ENCODE results near the gene JAKMIP3. TPM values are rescaled to one million over a fixed set of nuclear protein-coding genes. Genes with fewer than 3 reads are reported as not detected.
A peak's percentile ranks its signal among the peaks of the same experiment; 100 is the strongest.

Gene JAKMIP3
- total RNA-seq, 1 donor from 2014 or later: 0.09 TPM

DNA sequence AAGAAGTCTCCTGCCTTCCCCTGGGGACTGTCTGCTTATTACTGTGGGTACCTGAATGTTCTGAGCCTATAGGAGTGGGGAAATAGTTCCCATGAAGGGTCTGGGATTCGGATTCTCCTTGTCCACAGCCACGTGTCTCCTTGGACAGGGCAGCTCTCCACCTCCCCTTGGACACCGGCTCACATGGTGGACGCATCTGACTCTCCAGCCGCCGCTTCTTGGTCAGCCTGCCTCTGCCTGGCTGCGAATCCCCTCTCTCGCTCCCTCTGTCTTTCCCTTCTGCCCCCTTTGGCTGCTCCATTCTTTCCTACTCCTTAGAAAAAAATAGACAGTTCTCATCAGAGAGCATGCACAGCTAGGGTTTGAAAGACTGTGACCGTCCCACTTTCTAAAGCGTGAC lies 46.9 kb downstream of the JAKMIP3 start:
- intact Hi-C loops (cut with micrococcal nuclease): no loop called here
- Mint-ChIP-seq H3K27me3 (no peaks in the 10 kb centered on the region), H3K27ac (no peak overlapping the region), H3K4me1 (no peaks in the 10 kb centered on the region), H3K9me3 (no peaks in the 10 kb centered on the region), H3K36me3 (ENCODE audit: low read depth) (no peaks in the 10 kb centered on the region), H3K4me3 (no peak overlapping the region)
- TF ChIP-seq, protein P1, sequence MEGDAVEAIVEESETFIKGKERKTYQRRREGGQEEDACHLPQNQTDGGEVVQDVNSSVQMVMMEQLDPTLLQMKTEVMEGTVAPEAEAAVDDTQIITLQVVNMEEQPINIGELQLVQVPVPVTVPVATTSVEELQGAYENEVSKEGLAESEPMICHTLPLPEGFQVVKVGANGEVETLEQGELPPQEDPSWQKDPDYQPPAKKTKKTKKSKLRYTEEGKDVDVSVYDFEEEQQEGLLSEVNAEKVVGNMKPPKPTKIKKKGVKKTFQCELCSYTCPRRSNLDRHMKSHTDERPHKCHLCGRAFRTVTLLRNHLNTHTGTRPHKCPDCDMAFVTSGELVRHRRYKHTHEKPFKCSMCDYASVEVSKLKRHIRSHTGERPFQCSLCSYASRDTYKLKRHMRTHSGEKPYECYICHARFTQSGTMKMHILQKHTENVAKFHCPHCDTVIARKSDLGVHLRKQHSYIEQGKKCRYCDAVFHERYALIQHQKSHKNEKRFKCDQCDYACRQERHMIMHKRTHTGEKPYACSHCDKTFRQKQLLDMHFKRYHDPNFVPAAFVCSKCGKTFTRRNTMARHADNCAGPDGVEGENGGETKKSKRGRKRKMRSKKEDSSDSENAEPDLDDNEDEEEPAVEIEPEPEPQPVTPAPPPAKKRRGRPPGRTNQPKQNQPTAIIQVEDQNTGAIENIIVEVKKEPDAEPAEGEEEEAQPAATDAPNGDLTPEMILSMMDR (IDR thresholded peaks at IDR 0.05): no peak
- ATAC-seq (ENCODE audit: low read depth) (no peak), DNase-seq (no peak)
- CTCF ChIA-PET: no interaction called here
- POLR2A ChIA-PET: no interaction called here

- intact Hi-C loops (cut with micrococcal nuclease): no loop called here
- no peak overlapping the region for H3K27ac Mint-ChIP-seq
- TF ChIP-seq, protein P1 (IDR thresholded peaks at IDR 0.05): no peak
- H3K27me3 Mint-ChIP-seq: no peaks in the 10 kb centered on the region
- DNase-seq (peak; percentile 4), ATAC-seq (ENCODE audit: low read depth) (no peak)
- no peak overlapping the region for H3K4me3 Mint-ChIP-seq
- ChIA-PET CTCF (no interaction called here), POLR2A (no interaction called here)
- H3K36me3 Mint-ChIP-seq (ENCODE audit: low read depth): no peaks in the 10 kb centered on the region
- H3K4me1 Mint-ChIP-seq: no peaks in the 10 kb centered on the region
- no peaks in the 10 kb centered on the region for H3K9me3 Mint-ChIP-seq
These were observed 47.5 kb downstream of the JAKMIP3 start for GRCh38 chr10:132113206-132113605.

GRCh38 chr10:132113766-132114365 lies 48.1 kb downstream of the JAKMIP3 start:
- POLR2A ChIA-PET: no interaction called here
- CTCF ChIA-PET: no interaction called here
- no peak for ATAC-seq (ENCODE audit: low read depth)
- no peaks in the 10 kb centered on the region for H3K4me1 Mint-ChIP-seq
- H3K27ac Mint-ChIP-seq: no peak overlapping the region
- no peak overlapping the region for H3K4me3 Mint-ChIP-seq
- no peaks in the 10 kb centered on the region for H3K36me3 Mint-ChIP-seq (ENCODE audit: low read depth)
- no peaks in the 10 kb centered on the region for H3K27me3 Mint-ChIP-seq
- peak; percentile 7 for DNase-seq
- intact Hi-C loops (cut with micrococcal nuclease): no loop called here
- H3K9me3 Mint-ChIP-seq: no peaks in the 10 kb centered on the region
- TF ChIP-seq, protein P1 (IDR thresholded peaks at IDR 0.05): no peak

DNA sequence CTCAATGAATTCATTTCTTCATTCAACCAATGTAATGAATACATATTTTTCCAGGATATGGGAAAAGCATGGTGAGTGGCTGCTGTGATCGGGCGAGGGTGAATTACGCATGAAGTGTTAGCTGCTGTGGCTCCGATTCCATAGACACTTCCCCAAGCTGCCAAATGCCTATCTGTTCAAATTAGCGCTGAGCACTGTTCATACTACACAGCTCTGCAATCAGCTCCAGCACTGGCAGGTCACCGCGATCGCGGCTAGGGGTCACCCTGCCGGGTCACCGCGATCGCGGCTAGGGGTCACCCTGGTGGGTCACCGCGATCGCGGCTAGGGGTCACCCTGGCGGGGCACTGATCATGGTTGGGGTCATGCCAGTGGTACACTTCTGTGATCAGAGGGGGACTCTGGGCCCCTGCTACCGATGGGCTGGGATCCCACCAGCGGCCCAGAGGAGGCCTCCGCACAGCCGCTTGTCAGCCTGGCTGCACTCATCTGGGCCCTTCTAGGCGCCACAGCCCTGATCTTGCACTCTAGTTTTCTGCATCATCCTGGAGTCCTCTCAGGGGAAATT lies 49.3 kb downstream of the JAKMIP3 start:
- no peak overlapping the region for H3K4me3 Mint-ChIP-seq
- TF ChIP-seq, protein P1 (IDR thresholded peaks at IDR 0.05): no peak
- H3K4me1 Mint-ChIP-seq: no peaks in the 10 kb centered on the region
- H3K27me3 Mint-ChIP-seq: no peaks in the 10 kb centered on the region
- CTCF ChIA-PET: no interaction called here
- H3K36me3 Mint-ChIP-seq (ENCODE audit: low read depth): no peaks in the 10 kb centered on the region
- POLR2A ChIA-PET: no interaction called here
- ATAC-seq (ENCODE audit: low read depth): no peak
- intact Hi-C loops (cut with micrococcal nuclease): no loop called here
- H3K9me3 Mint-ChIP-seq: no peaks in the 10 kb centered on the region
- DNase-seq: no peak
- H3K27ac Mint-ChIP-seq: no peak overlapping the region

Other genes starting within 250 kb of the JAKMIP3 start
- gene PPP2R2D, start 164.9 kb upstream of the JAKMIP3 start, total RNA-seq: 28.0 and 32.7 TPM in 2 replicates
- 9.9 and 10.6 TPM in 2 replicates for gene BNIP3, start 84.0 kb upstream of the JAKMIP3 start, total RNA-seq
- gene DPYSL4, start 121.0 kb downstream of the JAKMIP3 start, total RNA-seq: 0.53 and 0.78 TPM in 2 replicates
- gene STK32C, start 242.0 kb downstream of the JAKMIP3 start, total RNA-seq: 11.0 and 13.8 TPM in 2 replicates

All from activated B cell treated with CpG ODN at 0.5 μM for 24 hours (primary cell).